Esophagus muscularis mucosa (tissue), 3 donors: ENCODE data around the gene RAB4A.

Experiments used
- CTCF ChIP-seq, 3 experiments: fragments of 200-600 bp in 2 of 3; fragments of 450-650 bp in 1 of 3; sonication (generic) in 2 of 3; IDR thresholded peaks; one replicate each; pipeline ENCODE4 v1.5.1; 2017 to 2019; ENCODE audit warnings: antibody characterized with exemption in 3 of 3, mild to moderate bottlenecking in 2 of 3, moderate library complexity in 1 of 3
- POLR2A ChIP-seq: fragments of 450-650 bp; IDR thresholded peaks from one replicate; pipeline ENCODE4 v1.6.1; 2017; ENCODE audit warnings: antibody characterized with exemption, moderate library complexity, mild to moderate bottlenecking, low read depth
- POLR2AphosphoS5 ChIP-seq, 2 donors: sonication (generic); formaldehyde crosslinking; IDR thresholded peaks; one replicate each; pipeline ENCODE4 v1.6.1; 2017; ENCODE audit warnings: antibody characterized with exemption in 2 of 2

- TF ChIP-seq CTCF (IDR thresholded peaks at IDR 0.05) (no peak), POLR2A (no peak), POLR2AphosphoS5 (IDR thresholded peaks at IDR 0.05) (no peak)
Measured at GRCh38 chr1:229325401-229325800, 54.5 kb downstream of the RAB4A start.
